Parathyroid adenoma (tissue), 2 donors: Measurements from ENCODE around the gene HDAC9.

Source experiments
- H2AFZ ChIP-seq: fragments of 300-600 bp; sonication (generic); one replicate; pipeline ENCODE4 v1.7.0; 2017; ENCODE audit warnings: antibody characterized with exemption, mild to moderate bottlenecking
- H3K27ac ChIP-seq: fragments of 300-600 bp; sonication (generic); one replicate; pipeline ENCODE4 v1.7.0; 2017
- H3K27me3 ChIP-seq: fragments of 300-600 bp; sonication (generic); one replicate; pipeline ENCODE4 v1.7.0; 2017; ENCODE audit warnings: low read length; ENCODE audit not compliant: control insufficient read depth, insufficient read depth
- H3K36me3 ChIP-seq: fragments of 300-600 bp; sonication (generic); one replicate; pipeline ENCODE4 v1.7.0; 2017; ENCODE audit warnings: low read length; ENCODE audit not compliant: control insufficient read depth, insufficient read depth
- H3K4me1 ChIP-seq: fragments of 300-600 bp; sonication (generic); one replicate; pipeline ENCODE4 v1.7.0; 2017; ENCODE audit warnings: control low read depth
- H3K4me2 ChIP-seq: fragments of 300-600 bp; sonication (generic); one replicate; pipeline ENCODE4 v1.7.0; 2017; ENCODE audit warnings: low read length
- H3K4me3 ChIP-seq: fragments of 300-600 bp; sonication (generic); one replicate; pipeline ENCODE4 v1.7.0; 2017; ENCODE audit warnings: low read depth, low read length
- H3K79me2 ChIP-seq: fragments of 300-600 bp; sonication (generic); one replicate; pipeline ENCODE4 v1.7.0; 2017; ENCODE audit warnings: control low read depth
- H3K9ac ChIP-seq: fragments of 300-600 bp; sonication (generic); one replicate; pipeline ENCODE4 v1.7.0; 2017; ENCODE audit warnings: mild to moderate bottlenecking
- H3K9me3 ChIP-seq: fragments of 300-600 bp; sonication (generic); one replicate; pipeline ENCODE4 v1.7.0; 2017; ENCODE audit warnings: low read length; ENCODE audit not compliant: control insufficient read depth
- TF ChIP-seq, protein P1 (sequence below): fragments of 300-600 bp; sonication (generic); IDR thresholded peaks from one replicate; pipeline ENCODE4 v1.7.0; 2017; ENCODE audit warnings: antibody characterized with exemption, mild to moderate bottlenecking
- donor health status: primary hyperparathyroidism.

The HDAC9 gene

DNA sequence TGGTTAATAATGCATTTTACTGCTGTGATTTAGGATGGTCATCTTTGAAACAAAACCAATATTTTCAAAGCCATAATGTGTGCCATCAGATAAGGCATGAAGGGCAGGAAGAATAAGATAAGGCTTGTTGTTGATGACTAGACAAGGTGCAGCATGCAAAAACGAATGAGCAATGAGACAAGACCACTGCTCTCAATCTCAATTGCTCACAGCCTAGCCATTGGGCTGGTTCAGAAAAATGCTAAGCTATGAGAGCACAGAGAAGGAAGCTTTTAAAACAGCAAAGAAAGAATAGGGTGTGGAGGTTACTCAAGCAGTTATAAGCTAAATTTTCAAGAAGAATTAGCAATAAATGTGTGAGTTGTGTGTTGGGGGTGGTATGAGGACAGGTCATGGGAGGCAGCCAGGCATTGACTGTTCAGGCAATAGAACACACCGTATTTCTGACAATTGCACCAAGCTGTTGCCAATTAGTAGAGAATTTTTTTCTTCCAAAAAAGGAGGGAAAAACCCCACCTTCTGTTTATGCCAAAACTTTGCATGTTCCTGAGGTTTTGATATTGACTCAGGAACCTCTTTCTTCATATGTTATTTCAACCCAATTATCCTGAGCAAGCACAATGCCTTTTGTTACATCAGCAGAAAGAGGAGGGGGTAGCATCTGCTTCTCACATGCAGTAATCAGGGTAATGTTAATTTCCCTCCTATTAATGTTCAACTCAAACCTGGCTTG is 276.5 kb downstream of the HDAC9 start:
- Histone ChIP-seq H3K79me2 (no peaks in the 10 kb centered on the region), H2AFZ (no peak overlapping the region), H3K9ac (no peak overlapping the region), H3K4me1 (no peaks in the 10 kb centered on the region), H3K36me3 (no peaks in the 10 kb centered on the region), H3K27me3 (no peaks in the 10 kb centered on the region), H3K4me3 (no peak overlapping the region), H3K4me2 (no peak overlapping the region), H3K9me3 (no peaks in the 10 kb centered on the region), H3K27ac (no peak overlapping the region)
- TF ChIP-seq, protein P1, sequence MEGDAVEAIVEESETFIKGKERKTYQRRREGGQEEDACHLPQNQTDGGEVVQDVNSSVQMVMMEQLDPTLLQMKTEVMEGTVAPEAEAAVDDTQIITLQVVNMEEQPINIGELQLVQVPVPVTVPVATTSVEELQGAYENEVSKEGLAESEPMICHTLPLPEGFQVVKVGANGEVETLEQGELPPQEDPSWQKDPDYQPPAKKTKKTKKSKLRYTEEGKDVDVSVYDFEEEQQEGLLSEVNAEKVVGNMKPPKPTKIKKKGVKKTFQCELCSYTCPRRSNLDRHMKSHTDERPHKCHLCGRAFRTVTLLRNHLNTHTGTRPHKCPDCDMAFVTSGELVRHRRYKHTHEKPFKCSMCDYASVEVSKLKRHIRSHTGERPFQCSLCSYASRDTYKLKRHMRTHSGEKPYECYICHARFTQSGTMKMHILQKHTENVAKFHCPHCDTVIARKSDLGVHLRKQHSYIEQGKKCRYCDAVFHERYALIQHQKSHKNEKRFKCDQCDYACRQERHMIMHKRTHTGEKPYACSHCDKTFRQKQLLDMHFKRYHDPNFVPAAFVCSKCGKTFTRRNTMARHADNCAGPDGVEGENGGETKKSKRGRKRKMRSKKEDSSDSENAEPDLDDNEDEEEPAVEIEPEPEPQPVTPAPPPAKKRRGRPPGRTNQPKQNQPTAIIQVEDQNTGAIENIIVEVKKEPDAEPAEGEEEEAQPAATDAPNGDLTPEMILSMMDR = no peak

DNA sequence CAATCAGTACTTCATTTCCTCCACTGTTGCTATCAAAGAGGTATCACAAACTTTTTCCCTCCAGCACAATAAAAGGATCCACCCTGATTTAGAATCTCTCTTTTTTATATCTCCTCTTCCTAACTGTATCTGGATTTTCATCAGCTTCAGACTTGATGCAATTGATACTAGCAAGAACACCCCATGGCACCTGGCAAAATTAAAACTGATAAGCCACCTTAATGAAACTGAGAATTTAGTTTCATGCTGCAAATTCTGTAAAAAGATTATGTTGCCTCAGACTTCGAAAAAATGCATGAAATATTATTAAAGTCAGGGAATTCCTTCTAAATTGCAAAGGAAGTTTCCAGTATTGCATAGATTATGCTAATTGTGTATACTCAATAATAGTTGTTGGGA is 277.0 kb downstream of the HDAC9 start:
- Histone ChIP-seq H3K4me3 (no peak overlapping the region), H3K4me2 (no peak overlapping the region), H3K4me1 (no peaks in the 10 kb centered on the region), H3K27me3 (no peaks in the 10 kb centered on the region), H3K36me3 (no peaks in the 10 kb centered on the region), H3K27ac (no peak overlapping the region), H3K9me3 (no peaks in the 10 kb centered on the region), H3K9ac (no peak overlapping the region), H2AFZ (no peak overlapping the region), H3K79me2 (no peaks in the 10 kb centered on the region)
- TF ChIP-seq, protein P1 = no peak

DNA sequence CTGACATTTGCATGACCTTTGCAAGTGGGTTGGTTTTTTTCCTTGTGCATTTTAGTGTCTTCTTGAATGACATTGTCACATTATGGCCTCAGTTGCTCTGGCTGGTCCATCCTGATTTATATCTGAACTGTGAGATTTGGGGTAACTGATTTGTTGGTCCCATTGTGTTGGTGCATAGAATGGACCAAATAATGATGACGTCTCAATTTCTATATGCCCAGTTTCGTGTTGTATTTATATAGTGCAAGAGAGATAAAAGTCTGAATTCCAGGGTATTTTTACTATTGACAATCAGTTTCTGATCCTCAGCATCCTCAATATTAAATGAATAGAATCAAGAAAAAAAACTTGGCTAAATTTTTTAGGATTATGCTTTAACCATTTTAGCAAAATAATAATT is 281.8 kb downstream of the HDAC9 start:
- TF ChIP-seq, protein P1 = no peak
- H2AFZ ChIP-seq = no peak overlapping the region
- no peaks in the 10 kb centered on the region for H3K27me3 ChIP-seq
- no peak overlapping the region for H3K4me3 ChIP-seq
- H3K4me2 ChIP-seq = no peak overlapping the region
- H3K9ac ChIP-seq = no peak overlapping the region
- H3K79me2 ChIP-seq = no peaks in the 10 kb centered on the region
- no peaks in the 10 kb centered on the region for H3K36me3 ChIP-seq
- no peaks in the 10 kb centered on the region for H3K4me1 ChIP-seq
- H3K27ac ChIP-seq = no peak overlapping the region
- H3K9me3 ChIP-seq = no peaks in the 10 kb centered on the region

DNA sequence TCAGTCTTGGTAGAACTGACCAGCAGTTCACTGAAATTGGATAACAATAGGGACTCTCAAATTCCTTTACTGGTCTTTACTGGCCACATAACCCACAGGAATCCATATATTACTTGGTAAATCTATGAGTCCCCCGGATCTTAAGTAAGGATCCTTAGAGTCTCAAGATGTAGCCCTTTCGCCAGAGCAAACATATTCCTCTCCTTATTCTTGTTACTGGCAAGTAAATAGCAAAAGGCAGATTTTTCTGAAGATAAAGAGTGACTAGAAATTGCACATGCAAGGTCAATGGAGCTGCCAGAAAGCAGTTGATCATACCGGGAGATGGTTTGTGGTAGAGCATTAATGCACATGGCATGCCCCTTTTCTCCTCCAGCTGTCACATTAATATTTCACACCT is 283.0 kb downstream of the HDAC9 start:
- Histone ChIP-seq H2AFZ (no peak overlapping the region), H3K36me3 (no peaks in the 10 kb centered on the region), H3K4me2 (no peak overlapping the region), H3K9ac (no peak overlapping the region), H3K27me3 (no peaks in the 10 kb centered on the region), H3K27ac (no peak overlapping the region), H3K79me2 (no peaks in the 10 kb centered on the region), H3K4me1 (no peaks in the 10 kb centered on the region), H3K9me3 (no peaks in the 10 kb centered on the region), H3K4me3 (no peak overlapping the region)
- TF ChIP-seq, protein P1 = no peak

DNA sequence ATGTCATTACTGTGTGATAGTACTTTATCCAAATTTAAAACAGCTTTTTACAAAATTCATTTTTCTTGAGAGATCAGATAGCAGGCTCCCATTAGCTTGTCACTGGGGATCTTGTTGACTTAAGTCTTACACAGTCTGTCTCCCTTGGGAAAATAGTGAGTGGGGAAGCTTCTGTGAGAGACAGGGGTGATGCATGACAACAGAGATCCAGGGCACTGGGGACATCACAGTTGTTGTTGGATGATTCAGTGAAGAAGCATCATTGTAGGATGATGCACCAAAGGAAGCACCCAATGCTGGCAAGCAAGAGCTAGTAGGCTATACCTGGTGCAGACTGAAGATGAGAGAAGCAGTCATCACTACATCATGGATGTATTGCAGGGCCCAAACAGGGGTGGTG is 284.7 kb downstream of the HDAC9 start:
- H3K4me2 ChIP-seq = no peak overlapping the region
- H3K4me1 ChIP-seq = no peaks in the 10 kb centered on the region
- no peak overlapping the region for H2AFZ ChIP-seq
- H3K27ac ChIP-seq = no peak overlapping the region
- TF ChIP-seq, protein P1 = no peak
- H3K27me3 ChIP-seq = no peaks in the 10 kb centered on the region
- H3K4me3 ChIP-seq = no peak overlapping the region
- H3K9ac ChIP-seq = no peak overlapping the region
- no peaks in the 10 kb centered on the region for H3K79me2 ChIP-seq
- H3K36me3 ChIP-seq = no peaks in the 10 kb centered on the region
- H3K9me3 ChIP-seq = no peaks in the 10 kb centered on the region
